Measurements from ENCODE around the gene PIGR.

- TF ChIP-seq POLR2AphosphoS5 (IDR thresholded peaks at IDR 0.05; ENCODE audit: low read depth, low read length) = no peak
- no peak for TF ChIP-seq POLR2A (IDR thresholded peaks at IDR 0.05; ENCODE audit: low read depth, low read length)
- no peak for TF ChIP-seq TAF1 (IDR thresholded peaks at IDR 0.05; ENCODE audit: borderline replicate concordance, low read depth, low read length)
These were observed 21.0 kb downstream of the PIGR start for GRCh38 chr1:206925106-206925736.
